HUDEP-2 (cell line): ENCODE data around the gene MFSD12.
A peak's percentile ranks its signal among the peaks of the same experiment; 100 is the strongest.
"Not testable (repeated sequence)": the region's sequence is repeated elsewhere in the genome, so short reads cannot be mapped to it uniquely, and the experiment has no call there.

Experiments
- DNase-seq, 76 experiments: peaks; one replicate each; lab custom pipeline; 2025; ENCODE audit not compliant: unreplicated experiment in 76 of 76; lab: John Stamatoyannopoulos, UW

Gene MFSD12

GRCh38 chr19:3585301-3586126 lies 28.1 kb upstream of the MFSD12 start, which contains the start of gene GIPC3:
Gene GIPC3, plus strand, starts transcription at chr19:3585478. Its CDS starts 120 bp downstream, at chr19:3585598.
- no peak for DNase-seq

GRCh38 chr19:3584036-3584802 lies 26.8 kb upstream of the MFSD12 start:
- DNase-seq = not testable (repeated sequence)

GRCh38 chr19:3581792-3582191 lies 24.4 kb upstream of the MFSD12 start:
- DNase-seq = not testable (repeated sequence)

- no peak for DNase-seq
These were observed 23.0 kb upstream of the MFSD12 start for GRCh38 chr19:3580156-3580934.

GRCh38 chr19:3578390-3578789 lies 21.0 kb upstream of the MFSD12 start:
- DNase-seq = no peak

GRCh38 chr19:3577723-3578344 lies 20.4 kb upstream of the MFSD12 start:
- no peak for DNase-seq

- peak in 7 of 76 experiments; percentile 4 to 37 (median 25) for DNase-seq
These were observed 19.5 kb upstream of the MFSD12 start for GRCh38 chr19:3576696-3577443.

- DNase-seq = no peak
These were observed 18.7 kb upstream of the MFSD12 start for GRCh38 chr19:3575949-3576673.

GRCh38 chr19:3575260-3575741 lies 17.9 kb upstream of the MFSD12 start:
- DNase-seq = peak in 64 of 76 experiments; percentile 16 to 85 (median 54)

- DNase-seq = peak; percentile 76 to 100 (median 99)
These were observed 16.7 kb upstream of the MFSD12 start for GRCh38 chr19:3573858-3574637.

GRCh38 chr19:3573162-3573857 lies 15.9 kb upstream of the MFSD12 start:
- peak in 11 of 76 experiments; percentile 18 to 55 (median 48) for DNase-seq

GRCh38 chr19:3572855-3573161 lies 15.4 kb upstream of the MFSD12 start, which contains the start of gene HMG20B:
Gene HMG20B, plus strand, starts transcription at chr19:3572944. Its CDS starts 366 bp downstream, at chr19:3573310.
- no peak for DNase-seq

- peak; percentile 93 to 100 (median 100) for DNase-seq
These were observed 14.9 kb upstream of the MFSD12 start for GRCh38 chr19:3572132-3572854.

GRCh38 chr19:3570606-3571011 lies 13.2 kb upstream of the MFSD12 start:
- DNase-seq = no peak

- DNase-seq = not testable (repeated sequence)
These were observed 12.7 kb upstream of the MFSD12 start for GRCh38 chr19:3570042-3570441.

- peak in 1 of 76 experiments; percentile 25 for DNase-seq
These were observed 7.8 kb upstream of the MFSD12 start for GRCh38 chr19:3565139-3565538.
